Mesothelial cell of epicardium (in vitro differentiated cells): ENCODE measurements around the gene VAMP3. TPM values are rescaled to one million over a fixed set of nuclear protein-coding genes. Genes with fewer than 3 reads are reported as not detected.

Experiments used
- DNase-seq, 2 experiments: peaks; one replicate each; pipeline ENCODE4 v3.0.0; 2021; ENCODE audit warnings: low spot score in 2 of 2; ENCODE audit not compliant: unreplicated experiment in 2 of 2
- H3K27ac Mint-ChIP-seq: 2 replicates; pipeline ENCODE4 v1.8.0; 2021; ENCODE audit warnings: mixed read lengths
- H3K27me3 Mint-ChIP-seq: 2 replicates; pipeline ENCODE4 v1.8.0; 2021; ENCODE audit warnings: low read depth, mixed read lengths
- H3K36me3 Mint-ChIP-seq: 2 replicates; pipeline ENCODE4 v1.8.0; 2021; ENCODE audit warnings: mixed read lengths
- H3K4me1 Mint-ChIP-seq: 2 replicates; pipeline ENCODE4 v1.8.0; 2021; ENCODE audit warnings: mixed read lengths
- H3K4me3 Mint-ChIP-seq: 2 replicates; pipeline ENCODE4 v1.8.0; 2021; ENCODE audit warnings: mild to moderate bottlenecking, moderate library complexity, mixed read lengths
- H3K9me3 Mint-ChIP-seq: 2 replicates; pipeline ENCODE4 v1.8.0; 2021; ENCODE audit warnings: mixed read lengths
- total RNA-seq: library from RNA; stranded (reverse); gene quantifications from 3 replicates; pipeline ENCODE4 v1.2.1, GENCODE V29; 2021
- TF ChIP-seq, protein P1 (sequence below): fragments of 200-600 bp; sonication (generic); IDR thresholded peaks from one replicate; pipeline ENCODE4 v1.5.0; 2021; ENCODE audit warnings: antibody characterized with exemption; ENCODE audit not compliant: unreplicated experiment

The VAMP3 gene
- total RNA-seq, 1 donor from 2014 or later, result 76.0 TPM

DNA sequence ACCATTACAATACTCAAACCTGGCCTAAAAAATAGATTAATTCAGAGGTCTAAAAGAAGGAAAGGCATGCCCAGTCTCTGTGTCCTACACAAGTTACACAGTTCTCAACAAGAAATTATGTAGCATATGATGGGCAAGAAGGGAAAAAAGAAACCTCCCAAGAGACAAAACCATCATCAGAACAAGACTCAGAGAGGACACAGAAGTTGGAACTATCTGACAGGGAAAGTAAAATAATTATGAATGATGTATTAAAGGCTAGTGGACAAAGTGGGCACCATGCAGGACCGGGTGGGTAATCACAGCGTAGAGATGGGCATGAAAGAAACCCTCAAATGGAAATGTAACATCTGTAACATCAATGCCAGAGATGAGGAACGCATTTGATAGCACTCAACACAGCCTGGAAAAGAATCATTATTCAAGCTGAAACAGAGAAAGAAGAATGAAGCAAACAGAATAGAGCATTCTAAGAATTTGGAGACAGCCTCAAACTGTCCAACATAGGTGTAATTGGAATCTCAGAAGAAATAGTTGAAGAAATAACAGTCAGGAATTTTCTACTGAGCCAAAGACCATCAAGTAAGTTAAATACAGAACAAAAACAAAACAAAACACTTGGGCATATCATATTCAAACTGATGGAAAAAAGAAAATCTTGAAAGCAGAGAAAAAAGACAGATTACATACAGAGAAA lies 42.7 kb downstream of the VAMP3 start:
- Mint-ChIP-seq H3K36me3 (peaks cover 32% of the 10 kb centered on the region), H3K27ac (no peak overlapping the region)
- TF ChIP-seq, protein P1, sequence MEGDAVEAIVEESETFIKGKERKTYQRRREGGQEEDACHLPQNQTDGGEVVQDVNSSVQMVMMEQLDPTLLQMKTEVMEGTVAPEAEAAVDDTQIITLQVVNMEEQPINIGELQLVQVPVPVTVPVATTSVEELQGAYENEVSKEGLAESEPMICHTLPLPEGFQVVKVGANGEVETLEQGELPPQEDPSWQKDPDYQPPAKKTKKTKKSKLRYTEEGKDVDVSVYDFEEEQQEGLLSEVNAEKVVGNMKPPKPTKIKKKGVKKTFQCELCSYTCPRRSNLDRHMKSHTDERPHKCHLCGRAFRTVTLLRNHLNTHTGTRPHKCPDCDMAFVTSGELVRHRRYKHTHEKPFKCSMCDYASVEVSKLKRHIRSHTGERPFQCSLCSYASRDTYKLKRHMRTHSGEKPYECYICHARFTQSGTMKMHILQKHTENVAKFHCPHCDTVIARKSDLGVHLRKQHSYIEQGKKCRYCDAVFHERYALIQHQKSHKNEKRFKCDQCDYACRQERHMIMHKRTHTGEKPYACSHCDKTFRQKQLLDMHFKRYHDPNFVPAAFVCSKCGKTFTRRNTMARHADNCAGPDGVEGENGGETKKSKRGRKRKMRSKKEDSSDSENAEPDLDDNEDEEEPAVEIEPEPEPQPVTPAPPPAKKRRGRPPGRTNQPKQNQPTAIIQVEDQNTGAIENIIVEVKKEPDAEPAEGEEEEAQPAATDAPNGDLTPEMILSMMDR, result no peak

GRCh38 chr1:7821282-7821681 lies 50.2 kb downstream of the VAMP3 start:
- no peak overlapping the region for H3K27ac Mint-ChIP-seq
- TF ChIP-seq, protein P1, result no peak
- H3K9me3 Mint-ChIP-seq, result peaks cover 1% of the 10 kb centered on the region
- H3K4me1 Mint-ChIP-seq, result no peaks in the 10 kb centered on the region
- no peak overlapping the region for H3K4me3 Mint-ChIP-seq
- no peak for DNase-seq
- H3K36me3 Mint-ChIP-seq, result peaks cover 26% of the 10 kb centered on the region
- H3K27me3 Mint-ChIP-seq, result no peaks in the 10 kb centered on the region

More for the DNA sequence above, 42.7 kb downstream of the VAMP3 start:
- Mint-ChIP-seq H3K27me3 (no peaks in the 10 kb centered on the region), H3K9me3 (peaks cover 30% of the 10 kb centered on the region), H3K4me1 (no peaks in the 10 kb centered on the region), H3K4me3 (no peak overlapping the region)
- no peak for DNase-seq

DNA sequence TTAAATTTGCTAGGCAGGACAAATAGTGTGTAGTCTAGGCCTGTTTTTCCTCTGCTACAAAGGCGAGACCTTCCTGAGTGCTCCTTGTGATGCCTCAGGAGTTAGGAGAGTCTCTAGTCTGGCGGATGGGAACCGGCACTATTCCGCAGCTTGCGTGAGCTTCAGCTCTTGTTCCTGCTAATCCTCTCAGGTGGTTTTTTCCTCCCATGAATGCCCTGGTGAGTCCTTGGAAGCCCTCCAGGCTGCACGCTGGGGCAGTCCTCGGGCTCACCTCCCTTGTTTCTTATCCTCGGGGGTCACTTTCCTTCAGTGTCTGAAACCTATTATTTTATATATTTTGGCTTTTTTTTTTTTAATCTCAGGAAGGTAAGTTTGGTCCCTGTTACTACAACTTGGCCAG lies 53.6 kb downstream of the VAMP3 start:
- TF ChIP-seq, protein P1, result no peak
- Mint-ChIP-seq H3K36me3 (peaks cover 27% of the 10 kb centered on the region), H3K4me1 (no peaks in the 10 kb centered on the region), H3K27me3 (no peaks in the 10 kb centered on the region), H3K27ac (no peak overlapping the region), H3K9me3 (no peaks in the 10 kb centered on the region), H3K4me3 (no peak overlapping the region)
- no peak for DNase-seq

DNA sequence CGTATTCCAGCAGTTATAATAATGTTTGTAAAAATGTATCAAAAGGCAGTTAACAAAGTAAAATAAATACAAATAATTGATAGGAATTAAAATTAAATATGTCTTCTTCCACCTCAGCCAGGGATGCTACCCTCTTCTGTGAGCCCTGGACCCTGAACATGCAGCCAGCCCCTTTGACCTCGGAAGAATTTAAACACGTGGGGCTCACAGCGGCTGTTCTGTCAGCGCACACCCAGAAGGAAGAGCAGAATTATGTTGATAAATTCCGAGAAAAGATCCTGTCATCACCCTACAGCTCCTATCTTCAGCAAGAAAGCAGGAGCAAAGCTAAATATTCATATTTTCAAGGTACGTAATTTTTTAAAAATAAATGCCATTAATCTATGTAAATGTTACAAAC lies 55.3 kb downstream of the VAMP3 start:
- TF ChIP-seq, protein P1, result no peak
- Mint-ChIP-seq H3K4me3 (no peak overlapping the region), H3K4me1 (peaks cover 2% of the 10 kb centered on the region), H3K27me3 (no peaks in the 10 kb centered on the region), H3K27ac (no peak overlapping the region), H3K9me3 (no peaks in the 10 kb centered on the region), H3K36me3 (peaks cover 19% of the 10 kb centered on the region)
- no peak for DNase-seq

DNA sequence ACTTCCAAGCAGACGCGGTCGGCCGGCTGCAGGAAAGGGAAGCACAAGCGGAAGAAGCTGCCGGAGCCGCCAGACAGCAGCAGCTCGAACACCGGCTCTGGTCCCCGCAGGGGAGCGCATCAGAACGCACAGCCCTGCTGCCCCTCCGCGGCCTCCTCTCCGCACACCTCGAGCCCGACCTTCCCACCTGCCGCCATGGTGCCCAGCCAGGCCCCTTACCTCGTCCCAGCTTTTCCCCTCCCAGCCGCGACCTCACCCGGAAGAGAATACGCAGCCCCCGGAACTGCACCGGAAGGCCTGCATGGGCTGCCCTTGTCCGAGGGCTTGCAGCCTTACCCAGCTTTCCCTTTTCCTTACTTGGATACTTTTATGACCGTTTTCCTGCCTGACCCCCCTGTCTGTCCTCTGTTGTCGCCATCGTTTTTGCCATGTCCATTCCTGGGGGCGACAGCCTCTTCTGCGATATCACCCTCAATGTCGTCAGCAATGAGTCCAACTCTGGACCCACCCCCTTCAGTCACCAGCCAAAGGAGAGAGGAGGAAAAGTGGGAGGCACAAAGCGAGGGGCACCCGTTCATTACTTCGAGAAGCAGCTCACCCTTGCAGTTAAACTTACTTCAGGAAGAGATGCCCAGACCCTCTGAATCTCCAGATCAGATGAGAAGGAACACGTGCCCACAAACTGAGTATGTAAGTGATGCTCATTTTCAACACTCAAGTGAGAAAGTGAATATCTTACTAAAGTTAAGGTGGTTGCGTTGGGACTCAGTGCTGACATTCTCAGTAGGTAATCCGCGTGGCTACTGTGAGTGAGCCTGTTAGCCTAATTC lies 56.2 kb downstream of the VAMP3 start:
- H3K27me3 Mint-ChIP-seq, result no peaks in the 10 kb centered on the region
- H3K9me3 Mint-ChIP-seq, result no peaks in the 10 kb centered on the region
- no peak overlapping the region for H3K27ac Mint-ChIP-seq
- peaks cover 16% of the 10 kb centered on the region for H3K36me3 Mint-ChIP-seq
- no peak for DNase-seq
- TF ChIP-seq, protein P1, result no peak
- H3K4me3 Mint-ChIP-seq, result no peak overlapping the region
- peaks cover 5% of the 10 kb centered on the region for H3K4me1 Mint-ChIP-seq

Other genes with a start within 250 kb of the VAMP3 start
- 11.1 to 11.5 TPM (median 11.1 TPM) in 3 replicates for gene PER3, start 13.0 kb downstream of the VAMP3 start, total RNA-seq
- not detected in 3 replicates for gene UTS2, start 81.8 kb downstream of the VAMP3 start, total RNA-seq
- gene TNFRSF9, start 169.5 kb downstream of the VAMP3 start, total RNA-seq, result 2.0 to 2.3 TPM (median 2.2 TPM) in 3 replicates
- gene PARK7, start 190.4 kb downstream of the VAMP3 start, total RNA-seq, result 187 to 207 TPM (median 200 TPM) in 3 replicates